ENCODE data around the gene URM1.
"Not testable (repeated sequence)": the region's sequence is repeated elsewhere in the genome, so short reads cannot be mapped to it uniquely, and the experiment has no call there.

Gene URM1

DNA sequence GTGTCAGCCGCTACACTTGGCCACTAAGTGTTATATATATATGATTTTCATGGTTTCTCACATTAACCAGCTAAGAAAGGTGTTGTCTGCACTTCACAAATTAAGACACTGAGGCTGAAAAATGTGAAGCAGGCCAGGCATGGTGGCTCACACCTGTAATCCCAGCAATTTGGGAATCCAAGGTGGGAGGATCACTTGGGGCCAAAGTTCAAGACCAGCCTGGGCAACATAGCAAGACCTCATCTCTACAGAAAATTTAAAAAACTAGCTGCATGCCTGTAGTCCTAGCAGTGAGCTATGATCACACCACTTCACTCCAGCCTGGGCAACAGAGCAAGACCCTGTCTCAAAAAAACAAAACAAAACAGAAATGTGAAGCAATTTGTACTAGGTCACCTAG, 46.8 kb upstream of the URM1 start:
- TF ChIP-seq CTCF (IDR thresholded peaks at IDR 0.05; ENCODE audit: control extremely low read depth, extremely low read depth, low read depth, missing control alignments) = no peak
- CTCF ChIA-PET = interaction anchor here (1.3 to 2.4 kb wide), 3 partner anchors 17 to 115 kb away, joined by 3 to 10 read pairs (median 5); no protein-coding TSS in a partner anchor
- no peak for DNase-seq (ENCODE audit: extremely low spot score)
- POLR2A ChIA-PET = interaction anchor here (0.6 kb wide), 1 partner anchor 315 kb away, joined by 3 read pairs; no protein-coding TSS in a partner anchor

DNA sequence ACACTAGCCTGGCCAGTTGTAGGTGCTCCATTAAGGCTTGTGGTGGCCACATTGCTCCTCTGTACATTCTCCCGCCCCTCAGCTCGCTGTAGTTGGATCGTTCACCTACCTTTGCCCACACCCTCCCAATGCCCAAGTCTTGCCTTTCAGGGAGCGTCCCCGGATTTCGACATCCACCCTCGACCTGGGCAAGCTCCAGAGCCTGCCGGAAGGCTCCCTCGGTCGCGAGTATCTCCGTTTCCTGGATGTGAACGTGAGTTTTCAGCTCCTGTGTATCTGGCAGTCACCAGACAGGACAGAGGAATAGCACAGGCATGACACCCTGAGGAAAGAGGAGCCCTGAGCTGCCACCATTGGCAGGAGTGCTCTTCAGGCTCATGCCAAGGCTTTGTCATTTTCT, 45.5 kb upstream of the URM1 start:
- ChIA-PET CTCF (interaction anchor here (1.1 to 2.4 kb wide), 4 partner anchors 11 to 113 kb away, joined by 3 to 10 read pairs (median 4); no protein-coding TSS in a partner anchor), POLR2A (no interaction called here)
- DNase-seq (ENCODE audit: extremely low spot score) = no peak
- no peak for TF ChIP-seq CTCF (IDR thresholded peaks at IDR 0.05; ENCODE audit: control extremely low read depth, extremely low read depth, low read depth, missing control alignments)

GRCh38 chr9:128333451-128333869, 37.7 kb upstream of the URM1 start:
- TF ChIP-seq CTCF (IDR thresholded peaks at IDR 0.05; ENCODE audit: control extremely low read depth, extremely low read depth, low read depth, missing control alignments) = no peak
- ChIA-PET CTCF (interaction anchor here (0.9 to 1.6 kb wide), 4 partner anchors 8 to 38 kb away, joined by 3 to 4 read pairs (median 4); no protein-coding TSS in a partner anchor), POLR2A (no interaction called here)
- DNase-seq (ENCODE audit: extremely low spot score) = no peak

DNA sequence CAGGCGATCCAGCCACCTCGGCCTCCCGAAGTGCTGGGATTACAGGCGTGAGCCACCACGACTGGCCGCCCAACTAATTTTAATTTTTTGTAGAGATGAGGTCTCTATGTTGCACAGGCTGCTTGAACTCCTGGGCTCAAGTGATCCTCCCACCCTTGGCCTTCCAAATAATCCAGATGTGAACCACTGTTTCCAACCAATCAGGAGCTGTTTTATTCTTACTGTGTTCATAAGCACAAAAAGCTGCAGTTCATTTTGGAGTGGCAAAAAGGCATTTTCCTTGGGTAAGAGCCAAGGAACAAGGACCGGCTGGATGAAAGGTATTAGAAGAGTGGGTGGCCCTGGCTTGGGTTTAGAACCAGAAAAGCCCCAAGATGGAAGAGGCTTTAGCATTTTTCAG, 36.0 kb upstream of the URM1 start:
- ChIA-PET POLR2A (interaction anchor here (1.1 kb wide), 1 partner anchor 36 kb away, joined by 3 read pairs; the partner anchor contains the start of gene URM1), CTCF (interaction anchor here (0.9 to 2.4 kb wide), 6 partner anchors 9 to 40 kb away, joined by 3 to 7 read pairs (median 4); no protein-coding TSS in a partner anchor)
- DNase-seq (ENCODE audit: extremely low spot score) = no peak
- TF ChIP-seq CTCF (IDR thresholded peaks at IDR 0.05; ENCODE audit: control extremely low read depth, extremely low read depth, low read depth, missing control alignments) = no peak

DNA sequence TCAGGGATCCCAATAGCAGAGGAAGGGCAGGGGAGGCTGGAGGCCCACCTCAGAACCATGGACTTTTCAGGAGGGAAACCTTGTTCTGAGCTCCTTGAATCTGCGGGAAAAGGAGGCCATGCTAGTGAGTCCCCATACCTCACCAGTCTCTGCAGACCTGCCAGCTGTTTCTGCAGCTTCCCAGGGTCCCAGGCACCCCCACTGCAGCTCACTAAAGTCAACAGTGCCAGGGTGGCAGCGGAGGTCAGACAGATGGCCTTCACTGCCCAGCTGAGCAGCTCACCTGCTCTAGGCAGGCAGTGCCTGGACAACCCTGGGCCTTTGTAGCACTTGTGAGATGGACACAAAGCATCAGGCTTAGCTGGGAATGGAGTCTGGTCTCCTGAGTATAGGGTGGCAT, 35.3 kb upstream of the URM1 start:
- TF ChIP-seq CTCF (IDR thresholded peaks at IDR 0.05; ENCODE audit: control extremely low read depth, extremely low read depth, low read depth, missing control alignments) = no peak
- CTCF ChIA-PET = interaction anchor here (0.7 to 2.4 kb wide), 10 partner anchors 8 to 84 kb away, joined by 3 to 7 read pairs (median 4); partner anchors contain the start of genes CERCAM and TRUB2
- POLR2A ChIA-PET = interaction anchor here (1.1 kb wide), 1 partner anchor 35 kb away, joined by 3 read pairs; the partner anchor contains the start of gene URM1
- no peak for DNase-seq (ENCODE audit: extremely low spot score)

DNA sequence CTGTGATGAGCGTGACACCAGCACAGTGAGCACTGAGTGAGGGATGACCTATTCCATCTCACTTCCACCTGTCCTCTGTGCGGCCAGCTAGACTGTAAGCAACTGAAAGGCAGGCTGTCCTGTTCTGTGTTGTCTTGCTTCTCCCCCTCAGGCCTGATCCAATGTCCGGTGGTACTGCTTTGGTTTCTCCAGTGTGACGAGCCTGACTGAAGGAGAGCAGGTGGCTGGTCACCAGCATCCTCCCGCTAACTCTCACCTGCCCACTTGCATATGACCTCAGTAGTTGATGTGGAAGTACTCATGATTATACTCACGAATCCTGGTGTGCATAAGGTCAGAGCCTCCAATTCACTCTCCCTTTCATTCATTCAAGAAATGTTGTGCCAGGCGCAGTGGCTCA, 33.2 kb upstream of the URM1 start:
- ChIA-PET POLR2A (no interaction called here), CTCF (interaction anchor here (2.5 to 2.9 kb wide), 2 partner anchors 24 to 42 kb away, joined by 8 to 10 read pairs; no protein-coding TSS in a partner anchor)
- DNase-seq (ENCODE audit: extremely low spot score) = no peak

GRCh38 chr9:128338852-128339614, 32.1 kb upstream of the URM1 start:
- DNase-seq (ENCODE audit: extremely low spot score) = not testable (repeated sequence)
- ChIA-PET CTCF (interaction anchor here (2.5 to 2.9 kb wide), 2 partner anchors 23 to 43 kb away, joined by 8 to 10 read pairs; no protein-coding TSS in a partner anchor), POLR2A (interaction anchor here (0.6 kb wide), 1 partner anchor 89 kb away, joined by 3 read pairs; no protein-coding TSS in a partner anchor)

More for the DNA sequence above, 33.2 kb upstream of the URM1 start:
- TF ChIP-seq CTCF (IDR thresholded peaks at IDR 0.05; ENCODE audit: control extremely low read depth, extremely low read depth, low read depth, missing control alignments) = no peak
